GM12892 (cell line): ENCODE data around the gene VPS18.

Source experiments
- POLR2A ChIP-seq: IDR thresholded peaks from 2 replicates; pipeline ENCODE4 v1.6.1; 2011; ENCODE audit warnings: low read depth, low read length, control low read depth
- POLR2AphosphoS5 ChIP-seq: IDR thresholded peaks from 2 replicates; pipeline ENCODE4 v1.6.1; 2011; ENCODE audit warnings: low read depth, low read length, control low read depth
- TAF1 ChIP-seq: IDR thresholded peaks from 2 replicates; pipeline ENCODE4 v1.6.1; 2011; ENCODE audit warnings: low read depth, mild to moderate bottlenecking, control low read depth, low read length, borderline replicate concordance

DNA sequence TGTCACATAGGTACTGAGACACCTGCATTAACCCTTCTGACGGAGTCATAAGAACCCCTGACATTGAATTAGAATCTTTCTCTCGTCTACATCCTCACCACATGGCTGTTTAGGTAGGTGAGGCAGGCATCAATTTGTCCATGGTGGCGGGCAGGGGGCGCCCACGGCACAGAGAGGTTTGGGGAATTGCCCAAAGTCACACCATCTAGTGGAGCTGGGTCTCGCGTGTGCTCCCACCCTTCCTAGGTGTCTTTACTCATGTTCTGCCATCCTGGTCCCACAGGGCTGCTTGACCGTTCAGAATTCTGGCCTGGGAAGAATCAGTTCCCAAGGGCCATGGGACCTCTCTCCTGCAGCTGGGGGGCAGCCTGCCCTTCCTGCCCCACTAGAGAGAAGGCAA is 20.2 kb downstream of the VPS18 start:
- TF ChIP-seq POLR2A: no peak
- TF ChIP-seq POLR2AphosphoS5: no peak
- no peak for TF ChIP-seq TAF1
